GM10266 (cell line): ENCODE results near the gene MCFD2.

Source experiments
- DNase-seq: peaks from one replicate; pipeline ENCODE4 v3.0.0; 2012; ENCODE audit errors: extremely low spot score
- TF ChIP-seq, protein P1 (sequence below): IDR thresholded peaks from 2 replicates; pipeline ENCODE4 v1.5.1; 2012; ENCODE audit warnings: mild to moderate bottlenecking, low read depth; ENCODE audit not compliant: control insufficient read depth, insufficient read depth; ENCODE audit errors: missing control alignments

The MCFD2 gene

DNA sequence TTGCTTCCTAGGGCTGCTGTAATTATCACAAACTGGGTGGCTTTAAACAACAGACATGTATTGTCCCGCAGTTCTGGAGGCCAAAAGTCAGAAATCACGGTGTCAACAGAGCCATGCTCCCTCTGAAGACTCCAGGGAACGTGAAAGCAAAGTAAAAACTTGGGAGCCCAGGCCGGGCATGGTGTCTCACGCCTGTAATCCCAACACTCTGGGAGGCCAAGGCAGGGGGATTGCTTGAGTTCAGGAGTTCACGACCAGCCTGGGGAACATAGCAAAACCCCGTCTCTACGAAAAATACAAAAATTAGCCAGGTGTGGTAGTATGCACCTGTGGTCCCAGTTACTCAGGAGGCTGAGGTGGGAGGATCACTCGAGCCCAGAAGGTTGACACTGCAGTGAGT, 63.5 kb downstream of the MCFD2 start:
- TF ChIP-seq, protein P1, sequence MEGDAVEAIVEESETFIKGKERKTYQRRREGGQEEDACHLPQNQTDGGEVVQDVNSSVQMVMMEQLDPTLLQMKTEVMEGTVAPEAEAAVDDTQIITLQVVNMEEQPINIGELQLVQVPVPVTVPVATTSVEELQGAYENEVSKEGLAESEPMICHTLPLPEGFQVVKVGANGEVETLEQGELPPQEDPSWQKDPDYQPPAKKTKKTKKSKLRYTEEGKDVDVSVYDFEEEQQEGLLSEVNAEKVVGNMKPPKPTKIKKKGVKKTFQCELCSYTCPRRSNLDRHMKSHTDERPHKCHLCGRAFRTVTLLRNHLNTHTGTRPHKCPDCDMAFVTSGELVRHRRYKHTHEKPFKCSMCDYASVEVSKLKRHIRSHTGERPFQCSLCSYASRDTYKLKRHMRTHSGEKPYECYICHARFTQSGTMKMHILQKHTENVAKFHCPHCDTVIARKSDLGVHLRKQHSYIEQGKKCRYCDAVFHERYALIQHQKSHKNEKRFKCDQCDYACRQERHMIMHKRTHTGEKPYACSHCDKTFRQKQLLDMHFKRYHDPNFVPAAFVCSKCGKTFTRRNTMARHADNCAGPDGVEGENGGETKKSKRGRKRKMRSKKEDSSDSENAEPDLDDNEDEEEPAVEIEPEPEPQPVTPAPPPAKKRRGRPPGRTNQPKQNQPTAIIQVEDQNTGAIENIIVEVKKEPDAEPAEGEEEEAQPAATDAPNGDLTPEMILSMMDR: no peak

More for the DNA sequence above, 63.5 kb downstream of the MCFD2 start:
- DNase-seq: no peak
